Measurements from ENCODE around the gene SAMD13. TPM values are rescaled to one million over a fixed set of nuclear protein-coding genes. Genes with fewer than 3 reads are reported as not detected.

The SAMD13 gene
- total RNA-seq (ENCODE audit: low replicate concordance), result 0.12 and 0.83 TPM in 2 replicates

GRCh38 chr1:84301004-84301784 is at the start of gene SAMD13:
TSS of gene SAMD13 (plus strand) at chr1:84301708. CDS start at chr1:84303235, 1,527 bp downstream.

GRCh38 chr1:84398175-84399155 is 97.0 kb downstream of the SAMD13 start, which contains the start of gene DNASE2B:
TSS of gene DNASE2B (plus strand) at chr1:84398484. CDS start at chr1:84398565, 81 bp downstream.

Other genes with a start within 250 kb of the SAMD13 start
- 5.4 and 11.6 TPM in 2 replicates for gene PRKACB, start 157.4 kb upstream of the SAMD13 start, total RNA-seq (ENCODE audit: low replicate concordance)
- not detected in 2 replicates for gene DNASE2B, start 96.8 kb downstream of the SAMD13 start, total RNA-seq (ENCODE audit: low replicate concordance)
- gene RPF1, start 177.6 kb downstream of the SAMD13 start, total RNA-seq (ENCODE audit: low replicate concordance), result 12.9 and 30.2 TPM in 2 replicates
- gene SPATA1, start 204.7 kb downstream of the SAMD13 start, total RNA-seq (ENCODE audit: low replicate concordance), result 0.15 TPM in 1 of 2 replicates, not detected in the other
- 6.9 and 28.0 TPM in 2 replicates for gene GNG5, start 204.9 kb downstream of the SAMD13 start, total RNA-seq (ENCODE audit: low replicate concordance)